ENCODE measurements around the gene DNASE1L2. TPM values are rescaled to one million over a fixed set of nuclear protein-coding genes. Genes with fewer than 3 reads are reported as not detected.

The DNASE1L2 gene
- total and polyA plus RNA-seq, 4 donors = 0.38 to 1.1 (median 0.73) TPM

DNA sequence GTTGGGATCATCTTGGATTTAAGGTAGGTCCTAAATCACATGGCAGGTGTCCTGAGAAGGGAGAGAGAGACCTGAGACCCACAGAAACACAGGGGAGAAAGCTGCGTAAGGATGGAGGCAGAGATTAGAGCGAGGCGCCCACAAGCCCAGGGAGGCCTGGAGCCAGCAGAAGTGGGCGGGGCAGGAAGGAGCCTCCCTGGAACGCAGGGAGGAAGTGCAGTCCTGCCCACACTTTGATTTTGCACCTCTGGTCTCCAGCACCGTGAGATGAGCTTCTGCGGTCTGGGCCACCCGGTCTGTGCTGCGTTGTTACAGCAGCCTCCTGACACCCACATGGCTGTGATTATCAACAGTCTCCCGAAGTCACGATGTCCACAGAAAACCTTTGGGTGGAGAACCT lies 6.4 kb downstream of the DNASE1L2 start:
- Histone ChIP-seq H3K27me3 (ENCODE audit: control insufficient read depth in 1 of 2, insufficient read depth in 2 of 2, low read length in 1 of 2) (no peaks in the 10 kb centered on the region), H3K36me3 (ENCODE audit: control insufficient read depth in 1 of 2, insufficient read depth in 2 of 2, low read length in 1 of 2) (peaks cover 0 to 3% of the 10 kb centered on the region in 2 donors), H3K27ac (ENCODE audit: low read depth in 1 of 2, low read length in 2 of 2) (no peak overlapping the region), H3K4me1 (ENCODE audit: control insufficient read depth in 1 of 2, insufficient read depth in 2 of 2, low read length in 2 of 2) (no peaks in the 10 kb centered on the region), H3K4me3 (ENCODE audit: low read length in 2 of 2) (no peak overlapping the region), H3K9me3 (ENCODE audit: control insufficient read depth, low read length) (no peaks in the 10 kb centered on the region)
- ATAC-seq (ENCODE audit: low FRiP score) = no peak
- intact Hi-C loops (cut with DNase I) = no loop called here
- WGBS, 2 donors = 86 to 89% methylated on average over 11 of the region's 11 CpGs
- no peak for DNase-seq

DNA sequence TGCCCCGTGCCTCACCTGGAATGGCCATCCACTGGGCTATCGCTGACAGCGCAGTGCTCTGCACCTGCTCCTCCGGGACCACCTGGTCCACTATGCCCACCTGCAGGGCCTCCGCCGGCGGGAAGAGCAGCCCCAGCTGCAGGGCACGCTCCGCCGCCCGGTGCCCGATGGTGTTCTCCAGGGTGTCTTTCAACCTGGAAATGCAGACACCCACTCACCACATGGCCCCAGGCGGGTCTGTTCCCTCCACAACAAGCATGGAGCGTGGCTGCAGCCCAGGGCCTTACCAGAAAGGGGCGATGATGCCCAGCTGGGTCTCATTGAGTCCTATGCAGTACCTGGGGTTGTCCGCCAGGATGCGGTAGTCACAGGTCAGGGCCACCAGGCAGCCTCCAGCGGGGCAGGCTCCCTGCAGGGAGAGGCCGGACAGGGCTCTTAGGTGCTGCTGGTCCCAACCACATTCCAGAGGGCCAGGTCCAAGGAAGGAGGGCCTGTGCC lies 6.8 kb downstream of the DNASE1L2 start:
- intact Hi-C loops (cut with DNase I) = no loop called here
- ATAC-seq (ENCODE audit: low FRiP score) (no peak), DNase-seq (no peak)
- H3K27me3 ChIP-seq (ENCODE audit: control insufficient read depth in 1 of 2, insufficient read depth in 2 of 2, low read length in 1 of 2) = no peaks in the 10 kb centered on the region
- WGBS, 2 donors = 94 to 98% methylated on average over 19 of the region's 19 CpGs
- no peaks in the 10 kb centered on the region for H3K9me3 ChIP-seq (ENCODE audit: control insufficient read depth, low read length)
- H3K36me3 ChIP-seq (ENCODE audit: control insufficient read depth in 1 of 2, insufficient read depth in 2 of 2, low read length in 1 of 2) = peaks cover 0 to 3% of the 10 kb centered on the region in 2 donors
- H3K4me3 ChIP-seq (ENCODE audit: low read length in 2 of 2) = no peak overlapping the region
- no peak overlapping the region for H3K27ac ChIP-seq (ENCODE audit: low read depth in 1 of 2, low read length in 2 of 2)
- no peaks in the 10 kb centered on the region for H3K4me1 ChIP-seq (ENCODE audit: control insufficient read depth in 1 of 2, insufficient read depth in 2 of 2, low read length in 2 of 2)

DNA sequence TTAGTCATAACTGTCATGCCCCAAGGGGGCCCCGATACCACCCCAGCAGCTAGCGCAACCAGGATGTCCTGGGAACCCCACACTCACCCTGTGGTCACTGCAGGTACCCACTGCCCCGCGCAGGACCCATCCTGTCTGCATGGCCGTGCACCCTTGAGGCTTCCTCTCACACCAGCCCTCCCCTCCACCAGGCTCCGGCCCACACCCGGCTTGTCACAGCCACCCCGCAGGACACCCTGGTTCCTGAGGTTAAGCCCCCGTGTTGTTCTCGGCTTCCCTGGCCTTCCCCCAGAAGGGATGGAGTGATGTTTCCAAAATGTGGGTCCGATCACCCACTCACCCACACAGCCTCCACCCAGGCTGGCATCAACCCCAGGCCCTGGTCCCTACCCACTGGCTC lies 7.5 kb downstream of the DNASE1L2 start:
- WGBS, 2 donors = 95 to 96% methylated on average over 11 of the region's 11 CpGs
- Histone ChIP-seq H3K4me3 (ENCODE audit: low read length in 2 of 2) (no peak overlapping the region), H3K9me3 (ENCODE audit: control insufficient read depth, low read length) (no peaks in the 10 kb centered on the region), H3K27me3 (ENCODE audit: control insufficient read depth in 1 of 2, insufficient read depth in 2 of 2, low read length in 1 of 2) (no peaks in the 10 kb centered on the region), H3K4me1 (ENCODE audit: control insufficient read depth in 1 of 2, insufficient read depth in 2 of 2, low read length in 2 of 2) (no peaks in the 10 kb centered on the region), H3K27ac (ENCODE audit: low read depth in 1 of 2, low read length in 2 of 2) (no peak overlapping the region), H3K36me3 (ENCODE audit: control insufficient read depth in 1 of 2, insufficient read depth in 2 of 2, low read length in 1 of 2) (peaks cover 0 to 3% of the 10 kb centered on the region in 2 donors)
- ATAC-seq (ENCODE audit: low FRiP score) (no peak), DNase-seq (no peak)
- intact Hi-C loops (cut with DNase I) = no loop called here

DNA sequence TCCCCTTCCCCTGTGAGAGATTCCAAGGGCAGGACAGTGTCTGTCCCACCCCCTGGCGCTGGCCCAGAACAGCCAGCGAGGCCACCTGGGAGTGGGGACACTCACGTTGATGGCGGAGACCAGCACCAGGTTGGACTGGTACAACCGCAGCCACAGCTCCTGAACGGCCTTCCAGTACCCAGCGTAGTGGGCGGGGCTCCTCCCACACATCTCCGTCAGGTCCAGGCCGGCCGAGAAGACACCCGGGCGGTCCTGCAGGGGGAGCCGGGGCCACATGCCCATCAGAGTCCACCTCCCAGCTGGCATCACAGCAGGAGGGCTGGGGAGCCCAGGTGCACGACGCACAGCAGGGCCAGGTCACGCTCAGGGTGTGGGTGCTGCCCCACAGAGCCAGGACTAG lies 8.1 kb downstream of the DNASE1L2 start:
- ATAC-seq (ENCODE audit: low FRiP score) (no peak), DNase-seq (no peak)
- H3K4me1 ChIP-seq (ENCODE audit: control insufficient read depth in 1 of 2, insufficient read depth in 2 of 2, low read length in 2 of 2) = no peaks in the 10 kb centered on the region
- H3K9me3 ChIP-seq (ENCODE audit: control insufficient read depth, low read length) = no peaks in the 10 kb centered on the region
- intact Hi-C loops (cut with DNase I) = no loop called here
- no peak overlapping the region for H3K27ac ChIP-seq (ENCODE audit: low read depth in 1 of 2, low read length in 2 of 2)
- H3K27me3 ChIP-seq (ENCODE audit: control insufficient read depth in 1 of 2, insufficient read depth in 2 of 2, low read length in 1 of 2) = no peaks in the 10 kb centered on the region
- WGBS, 2 donors = 70 to 79% methylated on average over 17 of the region's 17 CpGs
- peaks cover 0 to 3% of the 10 kb centered on the region in 2 donors for H3K36me3 ChIP-seq (ENCODE audit: control insufficient read depth in 1 of 2, insufficient read depth in 2 of 2, low read length in 1 of 2)
- no peak overlapping the region for H3K4me3 ChIP-seq (ENCODE audit: low read length in 2 of 2)

DNA sequence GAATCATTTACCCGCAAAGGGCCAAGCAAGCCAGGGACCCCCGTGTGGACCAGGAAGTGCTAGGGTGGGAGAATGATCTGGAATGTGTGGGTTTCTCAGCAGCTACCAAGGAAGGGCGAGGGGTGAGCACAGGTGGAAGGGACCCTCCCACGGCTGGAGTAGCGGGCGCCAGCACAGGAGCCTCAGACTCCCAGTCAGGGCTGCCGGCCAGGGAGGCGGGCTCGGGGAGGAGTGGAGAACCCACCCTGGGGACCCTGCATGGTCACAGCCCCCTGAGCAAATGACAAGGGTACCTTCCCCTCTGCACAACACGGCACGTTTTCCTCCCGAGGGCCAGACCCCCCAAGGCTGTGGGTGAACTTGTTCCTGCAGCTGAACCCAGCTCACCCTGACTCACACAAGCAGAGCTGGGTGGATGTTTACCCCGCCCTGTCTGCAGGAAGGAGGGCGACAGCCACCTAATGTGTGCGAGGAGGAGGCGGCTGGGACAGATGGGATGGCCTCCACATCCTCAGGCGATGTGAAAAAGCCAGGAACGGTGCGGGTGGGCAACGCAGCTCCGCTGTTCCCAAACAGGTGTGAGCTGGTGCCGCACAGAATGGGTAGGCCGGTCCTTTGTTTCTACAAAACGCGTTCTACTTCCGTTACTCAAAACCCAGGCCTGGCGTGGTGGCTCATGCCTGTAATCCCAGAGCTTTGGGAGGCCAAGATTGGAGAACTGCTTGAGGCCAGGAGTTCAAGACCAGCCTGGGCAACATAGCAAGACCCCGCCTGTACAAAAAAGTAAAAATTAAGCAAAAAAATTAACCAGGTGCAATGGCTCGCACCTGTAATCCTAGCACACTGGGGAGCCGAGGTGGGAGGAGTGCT lies 8.9 kb downstream of the DNASE1L2 start:
- Histone ChIP-seq H3K9me3 (ENCODE audit: control insufficient read depth, low read length) (no peaks in the 10 kb centered on the region), H3K36me3 (ENCODE audit: control insufficient read depth in 1 of 2, insufficient read depth in 2 of 2, low read length in 1 of 2) (peaks cover 0 to 3% of the 10 kb centered on the region in 2 donors), H3K27me3 (ENCODE audit: control insufficient read depth in 1 of 2, insufficient read depth in 2 of 2, low read length in 1 of 2) (no peaks in the 10 kb centered on the region), H3K4me1 (ENCODE audit: control insufficient read depth in 1 of 2, insufficient read depth in 2 of 2, low read length in 2 of 2) (no peaks in the 10 kb centered on the region), H3K27ac (ENCODE audit: low read depth in 1 of 2, low read length in 2 of 2) (no peak overlapping the region), H3K4me3 (ENCODE audit: low read length in 2 of 2) (no peak overlapping the region)
- intact Hi-C loops (cut with DNase I) = no loop called here
- WGBS, 2 donors = 94% methylated on average over 30 of the region's 30 CpGs
- ATAC-seq (ENCODE audit: low FRiP score) (no peak), DNase-seq (no peak)

DNA sequence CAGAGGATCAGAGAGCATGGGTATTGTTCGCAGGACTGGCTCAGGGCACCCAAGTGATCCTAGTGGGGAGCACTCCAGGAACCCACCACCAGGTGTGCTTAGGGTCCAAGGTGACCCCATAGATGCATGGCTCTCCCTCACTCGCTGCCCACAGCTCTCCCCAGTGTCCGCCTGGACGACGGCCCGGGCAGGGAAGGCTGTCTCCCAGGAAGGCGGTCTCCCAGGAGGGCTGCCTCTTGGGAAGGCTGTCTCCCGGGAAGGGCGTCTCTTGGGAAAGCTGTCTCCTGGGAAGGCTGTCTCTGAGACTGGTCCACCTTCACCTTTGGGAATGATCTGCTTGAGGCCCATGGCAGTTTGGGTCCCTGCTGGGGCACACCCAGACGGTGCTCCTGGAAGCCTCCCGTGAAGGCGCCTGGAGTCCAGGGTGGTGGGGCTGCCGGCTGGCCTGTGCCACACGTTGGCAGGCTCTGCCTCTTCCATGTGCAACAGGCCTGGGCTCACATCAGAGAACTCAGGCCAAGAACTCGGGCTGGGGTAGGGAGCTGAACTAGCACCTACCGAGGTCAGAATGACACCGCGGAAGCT lies 10.1 kb downstream of the DNASE1L2 start:
- WGBS, 2 donors = 80 to 88% methylated on average over 18 of the region's 18 CpGs
- intact Hi-C loops (cut with DNase I) = no loop called here
- Histone ChIP-seq H3K4me3 (ENCODE audit: low read length in 2 of 2) (no peak overlapping the region), H3K27me3 (ENCODE audit: control insufficient read depth in 1 of 2, insufficient read depth in 2 of 2, low read length in 1 of 2) (no peaks in the 10 kb centered on the region), H3K36me3 (ENCODE audit: control insufficient read depth in 1 of 2, insufficient read depth in 2 of 2, low read length in 1 of 2) (peaks cover 0 to 3% of the 10 kb centered on the region in 2 donors), H3K9me3 (ENCODE audit: control insufficient read depth, low read length) (no peaks in the 10 kb centered on the region), H3K4me1 (ENCODE audit: control insufficient read depth in 1 of 2, insufficient read depth in 2 of 2, low read length in 2 of 2) (no peaks in the 10 kb centered on the region), H3K27ac (ENCODE audit: low read depth in 1 of 2, low read length in 2 of 2) (no peak overlapping the region)
- ATAC-seq (ENCODE audit: low FRiP score) = no peak
- DNase-seq = no peak

DNA sequence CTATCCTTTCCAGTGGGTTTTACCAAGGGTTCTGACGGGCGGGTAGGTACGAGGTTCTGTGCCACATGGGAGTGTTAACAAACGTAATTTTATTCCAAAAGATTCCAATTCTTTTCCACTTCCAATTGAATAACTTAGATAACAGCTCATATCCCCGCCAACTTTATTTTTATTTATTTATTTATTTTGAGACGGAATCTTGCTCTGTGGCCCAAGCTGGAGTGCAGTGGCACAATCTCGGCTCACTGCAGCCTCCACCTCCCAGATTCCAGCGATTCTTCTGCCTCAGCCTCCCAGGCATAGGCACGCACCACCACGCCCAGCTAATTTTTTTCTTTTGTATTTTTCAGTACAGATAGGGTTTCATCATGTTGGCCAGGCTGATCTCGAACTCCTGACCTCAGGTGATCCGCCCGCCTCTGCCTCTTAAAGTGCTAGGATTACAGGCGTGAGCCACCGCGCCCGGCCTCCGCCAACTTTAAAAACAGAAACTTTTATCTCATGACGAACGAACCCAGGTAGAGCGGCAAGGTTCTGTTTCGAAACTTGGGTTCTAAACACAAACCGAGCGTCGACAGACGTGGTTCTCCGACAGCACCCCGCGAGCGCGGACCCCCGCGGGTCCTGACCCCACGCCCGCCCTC lies 14.5 kb downstream of the DNASE1L2 start:
- H3K9me3 ChIP-seq (ENCODE audit: control insufficient read depth, low read length) = no peaks in the 10 kb centered on the region
- intact Hi-C loops (cut with DNase I) = loop anchor here (2.0 to 10.0 kb wide), 2 partner anchors 28 to 96 kb away; partner anchors contain the start of genes E4F1 (in 1 of the 2) and TRAF7 (in 1 of the 2)
- H3K27ac ChIP-seq (ENCODE audit: low read depth in 1 of 2, low read length in 2 of 2) = peak overlapping the region in 1 of 2 donors; percentile 73
- H3K4me3 ChIP-seq (ENCODE audit: low read length in 2 of 2) = peak overlapping the region; percentile 79 to 98
- H3K4me1 ChIP-seq (ENCODE audit: control insufficient read depth in 1 of 2, insufficient read depth in 2 of 2, low read length in 2 of 2) = no peaks in the 10 kb centered on the region
- no peak for ATAC-seq (ENCODE audit: low FRiP score)
- 2% methylated on average over 32 to 35 of the region's 35 CpGs for WGBS, 2 donors
- DNase-seq = no peak
- peaks cover 3 to 6% of the 10 kb centered on the region in 2 donors for H3K36me3 ChIP-seq (ENCODE audit: control insufficient read depth in 1 of 2, insufficient read depth in 2 of 2, low read length in 1 of 2)
- H3K27me3 ChIP-seq (ENCODE audit: control insufficient read depth in 1 of 2, insufficient read depth in 2 of 2, low read length in 1 of 2) = no peaks in the 10 kb centered on the region

DNA sequence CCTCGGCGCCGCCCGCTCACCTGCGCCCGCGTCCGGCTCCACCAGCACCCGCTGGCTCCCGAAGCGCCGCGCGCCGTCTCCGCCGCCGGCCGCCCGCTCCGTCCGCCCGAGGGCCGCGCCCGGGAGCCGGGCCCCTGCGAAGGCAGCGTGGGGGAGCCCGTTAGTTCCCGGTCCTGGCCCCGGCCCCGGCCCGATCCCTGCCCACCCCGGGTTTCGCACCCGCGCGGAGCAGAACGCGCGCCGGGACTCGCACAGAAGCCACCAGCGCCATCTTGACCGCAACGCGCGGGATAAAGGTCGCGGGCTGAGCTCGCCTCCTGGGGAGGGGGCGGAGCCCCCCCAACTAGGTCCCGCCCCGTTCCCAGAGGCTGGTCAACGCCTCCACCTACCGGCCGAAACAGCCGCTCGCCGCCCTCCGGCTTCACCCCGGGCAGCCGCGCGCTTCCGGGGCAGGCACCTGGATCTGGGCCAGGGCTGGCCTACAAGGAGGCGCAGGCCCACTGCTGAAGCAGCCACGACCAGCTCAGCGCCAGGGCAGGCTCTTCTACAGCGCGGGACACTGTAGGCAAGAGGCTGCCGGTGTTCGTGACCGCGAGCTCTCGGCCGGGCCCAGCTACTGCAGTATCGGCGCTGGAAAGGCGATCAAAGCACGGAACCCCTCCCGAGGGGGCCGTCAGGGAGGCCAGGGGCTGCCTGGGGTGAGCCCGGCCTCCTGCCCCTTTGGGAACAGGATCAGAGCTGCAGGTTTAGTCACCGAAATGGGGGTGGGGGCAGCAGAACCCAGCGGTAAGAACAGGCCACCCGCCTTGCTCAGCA lies 15.3 kb downstream of the DNASE1L2 start, which contains the start of gene ECI1:
Gene ECI1 (minus strand): TSS at position 292 of the 816 bp plus-strand sequence. CDS start 21 bp downstream, at position 271.
- WGBS, 2 donors = 1% methylated on average over 52 to 88 of the region's 88 CpGs
- peaks cover 5 to 6% of the 10 kb centered on the region in 2 donors for H3K36me3 ChIP-seq (ENCODE audit: control insufficient read depth in 1 of 2, insufficient read depth in 2 of 2, low read length in 1 of 2)
- ATAC-seq (ENCODE audit: low FRiP score) (peak; percentile 98), DNase-seq (peak; percentile 98 to 99)
- intact Hi-C loops (cut with DNase I) = loop anchor here (2.0 to 10.0 kb wide), 2 partner anchors 29 to 97 kb away; partner anchors contain the start of genes E4F1 (in 1 of the 2) and TRAF7 (in 1 of the 2)
- H3K4me1 ChIP-seq (ENCODE audit: control insufficient read depth in 1 of 2, insufficient read depth in 2 of 2, low read length in 2 of 2) = no peaks in the 10 kb centered on the region
- H3K27ac ChIP-seq (ENCODE audit: low read depth in 1 of 2, low read length in 2 of 2) = peak within 1 kb of the TSS in 1 of 2 donors; percentile 73
- H3K4me3 ChIP-seq (ENCODE audit: low read length in 2 of 2) = peak within 1 kb of the TSS; percentile 79 to 98
- H3K9me3 ChIP-seq (ENCODE audit: control insufficient read depth, low read length) = no peaks in the 10 kb centered on the region
- H3K27me3 ChIP-seq (ENCODE audit: control insufficient read depth in 1 of 2, insufficient read depth in 2 of 2, low read length in 1 of 2) = no peaks in the 10 kb centered on the region

Data from aorta (tissue), 5 donors.